Smooth muscle cell (in vitro differentiated cells): ENCODE data around the gene ROR2. TPM values are rescaled to one million over a fixed set of nuclear protein-coding genes. Genes with fewer than 3 reads are reported as not detected.

Experiments used
- DNase-seq: peaks from one replicate; lab custom pipeline; 2025; ENCODE audit not compliant: unreplicated experiment; lab: John Stamatoyannopoulos, UW
- H2AFZ ChIP-seq: fragments of 200-600 bp; sonication (generic); 2 replicates; pipeline ENCODE4 v1.6.0; 2016; ENCODE audit warnings: antibody characterized with exemption, low read depth, mild to moderate bottlenecking
- H3F3A ChIP-seq: fragments of 200-600 bp; sonication (generic); 2 replicates; pipeline ENCODE4 v1.6.0; 2017; ENCODE audit warnings: antibody characterized with exemption, low read depth
- H3K27ac ChIP-seq: fragments of 200-600 bp; sonication (generic); 2 replicates; pipeline ENCODE4 v1.5.1; 2016; ENCODE audit warnings: low read depth, mild to moderate bottlenecking
- H3K27me3 ChIP-seq: fragments of 200-600 bp; sonication (generic); 2 replicates; pipeline ENCODE4 v1.6.1; 2016; ENCODE audit warnings: low read depth, mild to moderate bottlenecking
- H3K36me3 ChIP-seq: fragments of 200-600 bp; sonication (generic); 2 replicates; pipeline ENCODE4 v1.5.1; 2016; ENCODE audit warnings: low read depth
- H3K4me1 ChIP-seq: fragments of 200-600 bp; sonication (generic); 2 replicates; pipeline ENCODE4 v1.5.1; 2016; ENCODE audit warnings: low read depth
- H3K4me2 ChIP-seq: fragments of 200-600 bp; sonication (generic); 2 replicates; pipeline ENCODE4 v1.6.0; 2016; ENCODE audit warnings: mild to moderate bottlenecking
- H3K4me3 ChIP-seq: fragments of 200-600 bp; sonication (generic); 2 replicates; pipeline ENCODE4 v1.5.1; 2016; ENCODE audit warnings: mild to moderate bottlenecking
- H3K79me2 ChIP-seq: fragments of 200-600 bp; sonication (generic); 2 replicates; pipeline ENCODE4 v1.6.0; 2016; ENCODE audit warnings: low read depth, mild to moderate bottlenecking
- H3K9ac ChIP-seq: fragments of 200-600 bp; sonication (generic); 2 replicates; pipeline ENCODE4 v1.6.0; 2016; ENCODE audit warnings: low read depth
- H3K9me3 ChIP-seq: fragments of 200-600 bp; sonication (generic); replicated peaks from 2 replicates; pipeline ENCODE4 v1.5.1; 2016; ENCODE audit warnings: low read depth
- H4K20me1 ChIP-seq: fragments of 200-600 bp; sonication (generic); 2 replicates; pipeline ENCODE4 v1.6.0; 2016; ENCODE audit warnings: low read depth
- WGBS: methylation state at CpG from one replicate; pipeline ENCODE4 v1.1.7; 2016; ENCODE audit warnings: low lambda C conversion rate; 5-methylcytosine and 5-hydroxymethylcytosine counted together
- polyA plus RNA-seq: library from polyadenylated mRNA; unstranded; fragments of >200 nt; fragmentation: Nextera tagmentation; extraction: Ambion mirVana; gene quantifications from 2 replicates; pipeline ENCODE4 v1.2.1, GENCODE V29; 2016
- total RNA-seq: library from RNA; depleted of rRNA; stranded (reverse); fragments of >200 nt; gene quantifications from 2 replicates; pipeline ENCODE4 v1.2.3, GENCODE V29; 2014
- TF ChIP-seq, protein P1 (sequence below): fragments of 200-600 bp; sonication (generic); IDR thresholded peaks from 2 replicates; pipeline ENCODE4 v1.5.1; 2017; ENCODE audit warnings: borderline replicate concordance, mild to moderate bottlenecking, antibody characterized with exemption; ENCODE audit not compliant: insufficient read depth, poor library complexity, severe bottlenecking

ROR2 gene
- total and polyA plus RNA-seq, 2 experiments from 2014 or later: 16.7 to 21.7 TPM

GRCh38 chr9:91908746-91909145, 41.3 kb downstream of the ROR2 start:
- H3K79me2 ChIP-seq: peaks cover 18% of the 10 kb centered on the region
- peaks cover 19% of the 10 kb centered on the region for H3K4me1 ChIP-seq
- no peak overlapping the region for H3K9ac ChIP-seq
- no peak for DNase-seq
- no peak overlapping the region for H3K4me2 ChIP-seq
- H3K9me3 ChIP-seq: no peaks in the 10 kb centered on the region
- no peaks in the 10 kb centered on the region for H3K27me3 ChIP-seq
- no peaks in the 10 kb centered on the region for H3K36me3 ChIP-seq
- peak overlapping the region; percentile 45 for H3K27ac ChIP-seq
- no peak overlapping the region for H3K4me3 ChIP-seq
- WGBS: 35% methylated on average over 4 of the region's 4 CpGs
- H2AFZ ChIP-seq: no peak overlapping the region
- TF ChIP-seq, protein P1, sequence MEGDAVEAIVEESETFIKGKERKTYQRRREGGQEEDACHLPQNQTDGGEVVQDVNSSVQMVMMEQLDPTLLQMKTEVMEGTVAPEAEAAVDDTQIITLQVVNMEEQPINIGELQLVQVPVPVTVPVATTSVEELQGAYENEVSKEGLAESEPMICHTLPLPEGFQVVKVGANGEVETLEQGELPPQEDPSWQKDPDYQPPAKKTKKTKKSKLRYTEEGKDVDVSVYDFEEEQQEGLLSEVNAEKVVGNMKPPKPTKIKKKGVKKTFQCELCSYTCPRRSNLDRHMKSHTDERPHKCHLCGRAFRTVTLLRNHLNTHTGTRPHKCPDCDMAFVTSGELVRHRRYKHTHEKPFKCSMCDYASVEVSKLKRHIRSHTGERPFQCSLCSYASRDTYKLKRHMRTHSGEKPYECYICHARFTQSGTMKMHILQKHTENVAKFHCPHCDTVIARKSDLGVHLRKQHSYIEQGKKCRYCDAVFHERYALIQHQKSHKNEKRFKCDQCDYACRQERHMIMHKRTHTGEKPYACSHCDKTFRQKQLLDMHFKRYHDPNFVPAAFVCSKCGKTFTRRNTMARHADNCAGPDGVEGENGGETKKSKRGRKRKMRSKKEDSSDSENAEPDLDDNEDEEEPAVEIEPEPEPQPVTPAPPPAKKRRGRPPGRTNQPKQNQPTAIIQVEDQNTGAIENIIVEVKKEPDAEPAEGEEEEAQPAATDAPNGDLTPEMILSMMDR: no peak
- peaks cover 4% of the 10 kb centered on the region for H3F3A ChIP-seq
- H4K20me1 ChIP-seq: peaks cover 36% of the 10 kb centered on the region

DNA sequence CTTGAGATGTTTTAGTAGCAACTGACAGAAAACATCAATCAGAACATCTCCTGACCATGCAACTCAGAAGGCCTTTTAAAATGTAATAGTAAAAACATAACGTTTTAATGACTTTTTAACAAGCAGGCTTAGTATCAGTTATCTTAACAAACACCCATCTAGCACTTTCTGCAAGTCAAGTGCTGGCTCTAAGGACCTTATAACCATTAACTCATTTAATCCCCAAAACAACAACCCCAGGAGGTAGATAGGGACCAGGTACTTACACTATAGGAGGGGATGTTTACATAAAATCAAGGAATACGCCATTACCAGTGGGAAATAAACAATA, 41.8 kb downstream of the ROR2 start:
- H3K79me2 ChIP-seq: peaks cover 18% of the 10 kb centered on the region
- no peak overlapping the region for H3K27ac ChIP-seq
- H3K9me3 ChIP-seq: no peaks in the 10 kb centered on the region
- no peaks in the 10 kb centered on the region for H3K36me3 ChIP-seq
- no peak for DNase-seq
- WGBS: 52% methylated on average over 2 of the region's 2 CpGs
- H4K20me1 ChIP-seq: peaks cover 36% of the 10 kb centered on the region
- no peak overlapping the region for H2AFZ ChIP-seq
- H3K4me2 ChIP-seq: no peak overlapping the region
- peaks cover 22% of the 10 kb centered on the region for H3K4me1 ChIP-seq
- no peak overlapping the region for H3K4me3 ChIP-seq
- peaks cover 4% of the 10 kb centered on the region for H3F3A ChIP-seq
- no peaks in the 10 kb centered on the region for H3K27me3 ChIP-seq
- TF ChIP-seq, protein P1: no peak
- H3K9ac ChIP-seq: no peak overlapping the region

DNA sequence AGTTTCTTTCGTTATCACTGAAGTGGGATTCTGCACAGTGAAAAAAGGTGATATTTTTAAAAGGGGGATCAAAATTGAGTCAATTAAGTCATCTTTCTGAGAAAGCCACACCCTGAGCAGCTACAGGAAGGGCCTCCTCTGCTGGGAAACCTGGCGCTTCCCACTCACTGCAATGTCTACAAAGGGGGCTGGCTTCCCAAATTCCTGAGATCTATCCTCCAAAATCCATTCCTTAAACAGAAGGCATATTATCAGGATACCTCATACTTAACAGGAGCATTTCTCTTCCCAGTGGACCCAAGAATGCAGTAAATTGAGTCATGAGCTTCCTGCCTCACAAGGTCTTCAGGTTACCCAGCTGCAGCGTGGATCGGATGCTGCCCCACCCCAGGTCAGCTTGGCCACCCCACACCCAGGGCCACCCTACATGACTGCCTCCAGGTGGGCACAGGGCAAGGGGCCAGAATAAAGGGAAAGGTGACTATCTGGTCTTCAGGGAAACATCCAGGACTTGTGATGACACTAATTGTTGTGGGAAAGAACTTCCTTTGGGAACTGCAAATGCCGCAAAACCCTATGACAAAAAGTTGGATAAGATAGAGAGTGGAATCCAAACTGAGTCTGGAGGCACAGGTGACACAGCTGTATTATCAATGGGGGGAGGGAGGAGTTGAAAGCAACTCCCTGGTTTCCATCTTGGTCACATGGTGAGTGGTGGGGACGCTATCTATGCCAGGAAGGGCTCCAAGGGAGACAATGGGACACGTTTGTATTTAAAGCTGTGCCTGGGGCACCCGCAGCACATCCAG, 42.3 kb downstream of the ROR2 start:
- Histone ChIP-seq H2AFZ (no peak overlapping the region), H3K4me2 (no peak overlapping the region), H3K79me2 (peaks cover 15% of the 10 kb centered on the region), H4K20me1 (peaks cover 36% of the 10 kb centered on the region), H3K36me3 (no peaks in the 10 kb centered on the region), H3K9me3 (no peaks in the 10 kb centered on the region), H3K27me3 (no peaks in the 10 kb centered on the region), H3K4me1 (peaks cover 27% of the 10 kb centered on the region), H3K27ac (no peak overlapping the region), H3K4me3 (no peak overlapping the region), H3K9ac (no peak overlapping the region), H3F3A (peaks cover 4% of the 10 kb centered on the region)
- DNase-seq: no peak
- TF ChIP-seq, protein P1: no peak
- 69% methylated on average over 8 of the region's 8 CpGs for WGBS

- Histone ChIP-seq H3F3A (peaks cover 4% of the 10 kb centered on the region), H3K9ac (no peak overlapping the region), H3K4me2 (peak overlapping the region; percentile 75), H3K27me3 (no peaks in the 10 kb centered on the region), H3K4me3 (peak overlapping the region; percentile 23), H3K4me1 (peaks cover 36% of the 10 kb centered on the region), H3K27ac (no peak overlapping the region), H3K9me3 (no peaks in the 10 kb centered on the region), H3K79me2 (peaks cover 14% of the 10 kb centered on the region), H3K36me3 (no peaks in the 10 kb centered on the region), H2AFZ (no peak overlapping the region), H4K20me1 (peaks cover 36% of the 10 kb centered on the region)
- DNase-seq: no peak
- TF ChIP-seq, protein P1: no peak
- WGBS: 40% methylated on average over 11 of the region's 11 CpGs
Observed at GRCh38 chr9:91905991-91906469, 44.0 kb downstream of the ROR2 start.
